ENCODE results near the gene SUPT16H. TPM values are rescaled to one million over a fixed set of nuclear protein-coding genes. Genes with fewer than 3 reads are reported as not detected.

Gene SUPT16H
- total RNA-seq: 100 to 1,000 TPM; 156 to 158 TPM

DNA sequence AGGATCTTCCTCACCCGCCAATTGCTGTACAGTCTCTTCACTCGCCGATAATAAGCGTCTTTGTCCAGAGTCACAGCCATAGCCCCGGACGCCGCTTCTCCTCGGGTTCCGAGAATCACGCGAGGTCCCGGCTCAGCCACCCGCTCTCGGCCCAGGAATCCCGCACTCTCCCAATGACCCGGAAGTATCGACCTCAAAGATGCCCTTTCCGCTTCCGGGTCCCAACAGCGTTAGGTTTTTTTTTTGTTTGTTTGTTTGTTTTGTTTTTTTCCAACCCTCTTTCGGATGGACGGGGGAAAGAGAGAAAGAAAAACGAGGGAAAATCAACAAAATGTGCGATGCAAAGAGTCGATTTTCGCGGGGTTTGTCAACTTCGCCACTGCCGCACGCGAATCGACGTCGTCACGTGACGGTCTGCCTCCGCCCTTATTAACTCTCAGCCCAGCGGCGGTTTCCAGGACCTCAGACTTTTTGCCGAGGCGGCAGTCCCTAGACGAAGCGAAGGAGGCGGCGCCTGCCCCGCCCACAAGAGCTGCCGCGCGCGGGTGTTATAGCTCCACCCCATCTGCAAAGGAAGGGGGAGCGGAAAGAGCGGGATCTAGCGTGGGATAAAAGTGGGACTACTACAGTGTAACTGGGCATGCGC lies at the start of gene SUPT16H:
Gene SUPT16H (minus strand): TSS at position 172 of the 646 bp plus-strand sequence. CDS start 92 bp downstream, at position 80.
- intact Hi-C loops (cut with micrococcal nuclease): loop anchor here (1.0 to 5.0 kb wide), 11 partner anchors 30 to 395 kb away; partner anchors contain the start of genes CHD8, HNRNPC, METTL17 and RAB2B
- POLR2A ChIA-PET: interaction anchor here (0.6 to 1.3 kb wide), 8 partner anchors 18 to 142 kb away, joined by 3 to 10 read pairs (median 6); partner anchors contain the start of gene CHD8
- H3K27ac Mint-ChIP-seq: peak within 1 kb of the TSS; percentile 98
- CTCF ChIA-PET: interaction anchor here (1.0 to 1.4 kb wide), 4 partner anchors 72 to 322 kb away, joined by 3 to 6 read pairs (median 4); partner anchors contain the start of gene CHD8
- H3K36me3 Mint-ChIP-seq: peaks cover 23% of the 10 kb centered on the region
- peaks cover 36% of the 10 kb centered on the region for H3K4me1 Mint-ChIP-seq (ENCODE audit: low read depth)
- DNase-seq: peak; percentile 97
- peak within 1 kb of the TSS; percentile 95 for H3K4me3 Mint-ChIP-seq
- no peaks in the 10 kb centered on the region for H3K27me3 Mint-ChIP-seq
- no peaks in the 10 kb centered on the region for H3K9me3 Mint-ChIP-seq

DNA sequence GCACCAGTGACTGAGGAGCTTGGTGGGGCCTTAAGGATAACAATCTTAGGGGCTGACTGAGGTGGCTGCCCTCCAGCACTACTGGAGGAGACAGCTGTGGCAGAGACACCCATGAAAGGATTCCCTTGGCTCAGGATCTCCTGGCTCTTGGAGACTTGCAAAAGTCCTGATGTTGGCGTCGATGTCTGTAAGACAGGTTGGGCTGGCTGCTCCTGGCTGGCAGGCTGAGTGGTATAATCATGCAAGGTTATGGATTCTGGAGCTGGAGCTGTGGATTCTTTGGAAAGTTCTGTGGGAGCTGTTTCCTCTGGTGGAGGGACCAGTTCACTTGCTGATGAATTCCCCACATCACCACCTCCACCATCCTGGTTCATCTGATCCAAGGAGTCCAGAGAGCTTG lies 47.3 kb upstream of the SUPT16H start:
- H3K4me3 Mint-ChIP-seq: no peak overlapping the region
- no peaks in the 10 kb centered on the region for H3K27me3 Mint-ChIP-seq
- H3K36me3 Mint-ChIP-seq: peaks cover 41% of the 10 kb centered on the region
- peaks cover 35% of the 10 kb centered on the region for H3K4me1 Mint-ChIP-seq (ENCODE audit: low read depth)
- ChIA-PET CTCF (interaction anchor here (0.9 to 1.1 kb wide), 2 partner anchors 26 to 67 kb away, joined by 5 to 6 read pairs; no protein-coding TSS in a partner anchor), POLR2A (no interaction called here)
- H3K9me3 Mint-ChIP-seq: no peaks in the 10 kb centered on the region
- no peak overlapping the region for H3K27ac Mint-ChIP-seq
- intact Hi-C loops (cut with micrococcal nuclease): no loop called here
- no peak for DNase-seq

DNA sequence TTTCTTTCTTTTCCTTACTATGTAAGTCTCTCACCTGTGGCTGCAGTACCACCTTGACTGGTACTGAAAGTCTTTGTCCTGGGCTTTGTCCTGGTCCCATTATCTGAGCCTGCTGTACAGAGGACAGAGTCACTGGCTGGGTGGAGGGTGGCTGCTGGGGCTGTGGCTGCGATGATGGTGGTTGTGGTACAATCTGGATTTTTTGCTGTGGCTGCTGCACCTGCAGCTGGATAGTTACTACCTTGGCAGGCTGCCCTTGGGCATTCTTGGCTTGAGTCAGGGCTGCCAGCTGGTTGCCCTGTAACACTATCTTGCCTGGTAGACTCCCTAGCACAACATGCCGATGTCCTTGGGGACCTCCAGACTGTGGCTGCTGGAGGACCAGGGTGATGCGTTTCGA lies 45.1 kb upstream of the SUPT16H start:
- no peak overlapping the region for H3K4me3 Mint-ChIP-seq
- H3K4me1 Mint-ChIP-seq (ENCODE audit: low read depth): peaks cover 14% of the 10 kb centered on the region
- ChIA-PET POLR2A (no interaction called here), CTCF (no interaction called here)
- no peak for DNase-seq
- no peaks in the 10 kb centered on the region for H3K27me3 Mint-ChIP-seq
- peaks cover 52% of the 10 kb centered on the region for H3K36me3 Mint-ChIP-seq
- H3K27ac Mint-ChIP-seq: peak overlapping the region; percentile 30
- H3K9me3 Mint-ChIP-seq: no peaks in the 10 kb centered on the region
- intact Hi-C loops (cut with micrococcal nuclease): no loop called here

DNA sequence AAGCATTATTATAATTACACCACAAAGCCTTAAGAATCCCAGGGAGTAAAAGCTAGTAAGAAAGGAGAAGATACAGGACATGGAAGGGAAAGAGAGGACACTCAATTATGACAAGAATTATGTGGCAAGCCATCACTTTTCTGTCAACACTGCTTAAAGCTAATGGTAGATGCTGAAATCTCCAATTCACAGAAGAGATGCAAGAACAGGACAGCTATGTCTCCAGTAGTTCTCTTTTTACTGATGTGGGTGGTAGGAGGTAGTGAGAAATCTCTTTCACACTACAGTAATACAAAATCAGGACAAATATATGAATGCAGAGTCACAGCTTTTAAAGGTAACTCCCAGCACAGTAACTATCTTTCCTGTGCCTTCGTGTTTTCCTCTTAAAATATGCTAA lies 42.9 kb upstream of the SUPT16H start:
- DNase-seq: no peak
- Mint-ChIP-seq H3K9me3 (no peaks in the 10 kb centered on the region), H3K27ac (no peak overlapping the region), H3K27me3 (no peaks in the 10 kb centered on the region), H3K36me3 (peaks cover 51% of the 10 kb centered on the region), H3K4me3 (no peak overlapping the region), H3K4me1 (ENCODE audit: low read depth) (peaks cover 3% of the 10 kb centered on the region)
- intact Hi-C loops (cut with micrococcal nuclease): no loop called here
- ChIA-PET CTCF (interaction anchor here (1.5 kb wide), 1 partner anchor 29 kb away, joined by 4 read pairs; the partner anchor contains the start of gene CHD8), POLR2A (interaction anchor here (0.9 kb wide), 1 partner anchor 11 kb away, joined by 3 read pairs; no protein-coding TSS in a partner anchor)

DNA sequence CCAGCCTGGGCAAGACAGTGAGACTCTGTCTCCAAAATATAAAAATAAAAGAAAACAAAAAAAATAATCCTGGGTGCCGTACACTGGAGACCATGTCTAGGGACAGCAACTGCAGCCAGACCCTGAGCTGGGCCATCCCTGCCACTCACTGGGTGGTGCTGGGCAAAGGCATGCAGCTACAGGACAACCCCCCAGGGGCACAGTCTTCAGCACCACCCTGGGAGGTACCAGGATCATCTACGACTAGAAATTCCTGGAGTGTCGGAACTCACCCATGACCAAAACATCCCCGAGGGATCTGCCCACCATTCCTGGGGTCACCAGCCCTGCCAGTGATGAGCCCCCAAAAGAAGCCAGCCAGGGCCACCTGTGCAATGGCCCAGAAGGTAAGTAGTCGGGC lies 35.7 kb upstream of the SUPT16H start:
- peaks cover 10% of the 10 kb centered on the region for H3K4me1 Mint-ChIP-seq (ENCODE audit: low read depth)
- H3K27me3 Mint-ChIP-seq: no peaks in the 10 kb centered on the region
- no peak for DNase-seq
- intact Hi-C loops (cut with micrococcal nuclease): no loop called here
- POLR2A ChIA-PET: no interaction called here
- H3K9me3 Mint-ChIP-seq: no peaks in the 10 kb centered on the region
- peaks cover 43% of the 10 kb centered on the region for H3K36me3 Mint-ChIP-seq
- H3K27ac Mint-ChIP-seq: no peak overlapping the region
- no peak overlapping the region for H3K4me3 Mint-ChIP-seq
- CTCF ChIA-PET: interaction anchor here (0.6 to 1.1 kb wide), 2 partner anchors 37 to 58 kb away, joined by 3 read pairs; partner anchors contain the start of gene TOX4

DNA sequence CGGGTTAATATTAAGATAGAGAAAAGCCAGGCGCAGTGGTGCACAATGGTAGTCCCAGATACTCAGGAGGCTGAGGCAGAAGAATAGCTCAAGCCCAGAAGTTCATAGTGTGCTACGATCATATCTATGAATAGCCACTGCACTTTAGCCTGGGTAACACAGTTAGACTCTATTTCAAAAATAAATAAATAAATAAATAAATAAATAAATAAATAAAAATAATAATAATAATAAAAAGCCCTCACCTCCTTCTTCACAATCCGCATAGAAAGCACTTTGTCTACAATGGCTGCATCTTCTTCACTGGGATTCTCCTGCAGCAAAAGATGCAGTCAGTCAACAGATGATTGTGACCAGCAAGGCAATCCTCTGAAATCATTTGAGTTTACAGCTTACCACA lies 31.5 kb upstream of the SUPT16H start:
- CTCF ChIA-PET: interaction anchor here (0.6 to 2.5 kb wide), 7 partner anchors 11 to 129 kb away, joined by 3 to 12 read pairs (median 4); partner anchors contain the start of gene CHD8
- Mint-ChIP-seq H3K36me3 (peaks cover 52% of the 10 kb centered on the region), H3K27ac (no peak overlapping the region), H3K9me3 (no peaks in the 10 kb centered on the region), H3K4me1 (ENCODE audit: low read depth) (peaks cover 26% of the 10 kb centered on the region), H3K27me3 (no peaks in the 10 kb centered on the region), H3K4me3 (no peak overlapping the region)
- POLR2A ChIA-PET: no interaction called here
- no peak for DNase-seq
- intact Hi-C loops (cut with micrococcal nuclease): loop anchor here (2.0 kb wide), 1 partner anchor 61 kb away; the partner anchor contains the start of genes RAB2B and TOX4

DNA sequence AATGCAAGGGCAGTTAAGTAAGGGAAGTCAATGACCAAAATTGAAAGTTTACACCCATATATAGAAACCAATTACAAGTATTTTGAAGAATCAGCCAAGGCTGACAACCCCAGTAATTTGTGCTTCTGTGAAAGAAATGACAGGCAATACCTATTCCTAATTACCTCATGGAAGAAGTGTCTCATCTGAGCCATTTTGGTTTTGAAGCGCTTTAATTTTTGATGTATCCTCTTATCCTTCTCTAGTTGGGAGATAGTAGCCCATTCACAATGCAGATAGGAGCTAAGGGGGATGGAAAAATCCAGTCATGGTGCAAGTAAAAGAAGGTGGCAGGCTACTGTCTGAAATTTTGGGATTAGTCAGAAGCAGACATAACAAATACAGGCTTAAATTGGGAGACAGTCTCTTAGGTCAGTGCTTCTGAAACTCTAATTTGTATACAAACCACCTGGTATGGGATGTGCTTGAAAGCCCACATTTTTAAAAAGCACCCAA lies 30.4 kb upstream of the SUPT16H start:
- Mint-ChIP-seq H3K36me3 (peaks cover 50% of the 10 kb centered on the region), H3K4me1 (ENCODE audit: low read depth) (peaks cover 30% of the 10 kb centered on the region), H3K27ac (peak overlapping the region; percentile 89), H3K9me3 (no peaks in the 10 kb centered on the region), H3K4me3 (no peak overlapping the region), H3K27me3 (no peaks in the 10 kb centered on the region)
- POLR2A ChIA-PET: interaction anchor here (0.6 to 1.4 kb wide), 2 partner anchors 41 to 1184 kb away, joined by 3 to 4 read pairs; partner anchors contain the start of genes ABHD4 and CHD8
- CTCF ChIA-PET: interaction anchor here (1.0 to 2.5 kb wide), 4 partner anchors 10 to 130 kb away, joined by 3 to 12 read pairs (median 6); partner anchors contain the start of gene CHD8
- intact Hi-C loops (cut with micrococcal nuclease): loop anchor here (1.0 to 2.0 kb wide), 6 partner anchors 30 to 150 kb away; partner anchors contain the start of genes RAB2B, SUPT16H and TOX4
- no peak for DNase-seq

DNA sequence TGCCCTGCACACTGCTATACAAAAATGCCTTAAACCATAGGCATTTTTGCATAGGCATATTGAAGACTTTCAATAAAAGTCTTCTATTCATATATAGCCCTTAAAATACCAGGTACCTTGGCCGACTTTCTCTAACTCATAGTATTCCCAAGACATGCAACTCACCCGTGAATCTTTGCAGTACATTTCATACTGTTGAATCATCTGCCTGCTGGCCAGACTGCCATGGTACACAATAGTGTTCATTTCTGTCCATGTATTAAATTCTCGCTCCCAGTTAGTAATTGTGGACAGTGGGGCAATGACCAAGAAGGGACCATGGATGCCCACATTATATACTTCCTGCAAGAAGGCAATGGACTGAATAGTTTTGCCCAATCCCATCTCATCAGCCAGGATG lies 24.3 kb upstream of the SUPT16H start:
- peaks cover 59% of the 10 kb centered on the region for H3K36me3 Mint-ChIP-seq
- CTCF ChIA-PET: interaction anchor here (0.7 kb wide), 1 partner anchor 91 kb away, joined by 3 read pairs; no protein-coding TSS in a partner anchor
- intact Hi-C loops (cut with micrococcal nuclease): no loop called here

DNA sequence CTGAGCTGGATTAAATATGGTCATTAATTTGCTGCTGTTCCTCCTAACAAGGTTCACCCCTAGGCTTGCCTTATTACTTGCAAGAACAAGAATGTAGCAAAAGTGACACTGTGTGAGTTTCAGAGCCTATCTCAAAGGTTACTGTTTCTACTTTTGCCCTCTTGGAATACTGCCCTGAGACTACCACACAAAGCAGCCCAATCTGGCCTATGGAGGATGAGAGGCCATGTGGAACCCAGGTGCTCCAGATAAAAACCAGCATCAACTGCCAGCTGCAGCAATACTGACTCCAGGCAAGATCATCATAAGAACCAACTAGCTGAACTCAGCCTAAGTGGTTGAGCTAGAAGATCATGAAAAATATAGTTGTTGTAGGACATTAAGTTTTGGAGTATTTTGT lies 22.4 kb upstream of the SUPT16H start:
- Mint-ChIP-seq H3K9me3 (no peaks in the 10 kb centered on the region), H3K4me3 (no peak overlapping the region), H3K4me1 (ENCODE audit: low read depth) (peaks cover 7% of the 10 kb centered on the region), H3K36me3 (peaks cover 66% of the 10 kb centered on the region), H3K27ac (no peak overlapping the region), H3K27me3 (no peaks in the 10 kb centered on the region)
- ChIA-PET CTCF (interaction anchor here (1.7 kb wide), 1 partner anchor 13 kb away, joined by 4 read pairs; no protein-coding TSS in a partner anchor), POLR2A (no interaction called here)
- no peak for DNase-seq
- intact Hi-C loops (cut with micrococcal nuclease): no loop called here

More for the DNA sequence above, 24.3 kb upstream of the SUPT16H start:
- Mint-ChIP-seq H3K27ac (no peak overlapping the region), H3K27me3 (no peaks in the 10 kb centered on the region), H3K9me3 (no peaks in the 10 kb centered on the region), H3K4me3 (no peak overlapping the region), H3K4me1 (ENCODE audit: low read depth) (peaks cover 9% of the 10 kb centered on the region)
- POLR2A ChIA-PET: interaction anchor here (1.4 kb wide), 1 partner anchor 24 kb away, joined by 3 read pairs; the partner anchor contains the start of gene SUPT16H
- DNase-seq: no peak

DNA sequence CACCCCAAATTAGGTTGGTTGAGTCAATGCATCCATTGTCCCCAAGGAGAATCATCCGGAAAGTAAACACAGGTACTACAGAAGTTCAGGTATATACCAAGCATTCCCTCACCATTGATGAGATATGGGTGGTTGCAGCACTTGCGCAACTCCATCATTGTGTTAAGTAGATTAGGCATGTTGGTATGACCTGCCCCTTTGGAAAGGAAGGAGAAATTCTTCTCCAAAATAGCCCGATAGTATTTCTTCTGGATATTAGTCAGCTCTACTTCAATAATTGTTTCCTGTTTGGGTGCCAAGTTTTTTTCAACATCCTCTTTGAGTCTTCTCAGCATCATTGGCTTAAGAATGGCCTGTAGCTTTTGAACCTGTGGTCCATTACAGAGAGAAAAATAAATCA lies 21.3 kb upstream of the SUPT16H start:
- peaks cover 1% of the 10 kb centered on the region for H3K4me1 Mint-ChIP-seq (ENCODE audit: low read depth)
- intact Hi-C loops (cut with micrococcal nuclease): no loop called here
- no peak for DNase-seq
- no peaks in the 10 kb centered on the region for H3K9me3 Mint-ChIP-seq
- ChIA-PET CTCF (interaction anchor here (1.0 to 2.0 kb wide), 2 partner anchors 9 to 25 kb away, joined by 5 to 7 read pairs; no protein-coding TSS in a partner anchor), POLR2A (no interaction called here)
- no peak overlapping the region for H3K4me3 Mint-ChIP-seq
- no peaks in the 10 kb centered on the region for H3K27me3 Mint-ChIP-seq
- peaks cover 68% of the 10 kb centered on the region for H3K36me3 Mint-ChIP-seq
- peak overlapping the region; percentile 2 for H3K27ac Mint-ChIP-seq

DNA sequence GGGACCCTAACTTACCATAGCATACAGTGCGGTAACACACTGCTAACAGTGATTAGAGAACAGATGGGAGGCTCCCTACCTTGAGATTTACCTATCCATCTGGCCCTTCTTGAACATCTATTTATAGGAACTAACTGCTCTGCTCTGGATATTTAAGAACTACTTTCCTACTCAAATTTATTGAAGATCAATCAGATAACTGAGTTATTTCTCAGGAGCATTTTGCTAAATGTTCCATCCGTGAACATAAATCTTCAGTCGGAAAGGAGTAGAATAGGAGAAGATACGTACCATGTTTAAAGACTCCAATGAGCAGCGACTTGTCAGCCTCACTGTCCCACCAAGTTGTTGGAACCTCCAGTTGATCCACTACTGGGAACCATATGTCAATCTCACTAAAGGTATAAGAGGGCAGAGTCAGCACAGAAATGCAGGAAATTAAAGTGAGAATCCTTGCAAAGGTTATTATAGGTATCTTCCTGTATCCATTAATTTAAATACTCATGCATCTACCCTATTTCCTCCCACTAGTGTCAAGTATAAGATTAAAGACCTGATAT lies 15.6 kb upstream of the SUPT16H start:
- POLR2A ChIA-PET: no interaction called here
- intact Hi-C loops (cut with micrococcal nuclease): no loop called here

DNA sequence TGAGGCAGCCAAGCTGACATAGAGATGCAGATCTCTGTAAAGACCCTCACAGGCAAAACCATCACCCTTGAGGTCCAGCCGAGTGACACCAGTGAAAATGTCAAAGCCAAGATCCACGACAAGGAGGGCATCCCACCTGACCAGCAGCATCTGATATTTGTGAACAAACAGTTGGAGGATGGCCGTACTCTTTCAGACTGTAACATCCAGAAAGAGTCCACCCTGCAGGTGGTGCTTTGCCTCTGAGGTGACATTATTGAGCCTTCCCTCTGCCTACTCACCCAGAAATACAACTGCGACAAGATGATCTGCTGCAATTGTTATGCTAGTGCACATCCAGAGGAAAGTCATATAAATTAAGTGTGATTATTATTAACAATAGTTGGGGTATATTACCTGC lies 15.1 kb upstream of the SUPT16H start:
- DNase-seq: no peak
- POLR2A ChIA-PET: no interaction called here
- CTCF ChIA-PET: no interaction called here
- peaks cover 69% of the 10 kb centered on the region for H3K36me3 Mint-ChIP-seq
- intact Hi-C loops (cut with micrococcal nuclease): no loop called here
- H3K27ac Mint-ChIP-seq: no peak overlapping the region
- H3K4me1 Mint-ChIP-seq (ENCODE audit: low read depth): no peaks in the 10 kb centered on the region
- H3K27me3 Mint-ChIP-seq: no peaks in the 10 kb centered on the region
- no peaks in the 10 kb centered on the region for H3K9me3 Mint-ChIP-seq
- no peak overlapping the region for H3K4me3 Mint-ChIP-seq

More for the DNA sequence above, 15.6 kb upstream of the SUPT16H start:
- CTCF ChIA-PET: no interaction called here
- Mint-ChIP-seq H3K36me3 (peaks cover 66% of the 10 kb centered on the region), H3K27ac (no peak overlapping the region), H3K27me3 (no peaks in the 10 kb centered on the region), H3K4me1 (ENCODE audit: low read depth) (no peaks in the 10 kb centered on the region), H3K9me3 (no peaks in the 10 kb centered on the region), H3K4me3 (no peak overlapping the region)
- no peak for DNase-seq

Data from activated CD4-positive, alpha-beta memory T cell treated with anti-CD3 and anti-CD28 coated beads for 36 hours (primary cell).